DND-41 (cell line): ENCODE measurements around the gene PCDHB10.
"Not testable (repeated sequence)": the region's sequence is repeated elsewhere in the genome, so short reads cannot be mapped to it uniquely, and the experiment has no call there.

Experiments
- CTCF ChIP-seq: IDR thresholded peaks from 2 replicates; pipeline ENCODE4 v1.5.1; 2012; ENCODE audit warnings: borderline replicate concordance, low read length, moderate library complexity, mild to moderate bottlenecking; ENCODE audit not compliant: poor library complexity, severe bottlenecking; ENCODE audit errors: extremely low read depth
- EZH2 ChIP-seq: IDR thresholded peaks from 3 replicates; pipeline ENCODE4 v1.6.1; 2012; ENCODE audit warnings: borderline replicate concordance, low read depth, mild to moderate bottlenecking, moderate library complexity, low read length, inconsistent platforms; ENCODE audit not compliant: severe bottlenecking

- TF ChIP-seq CTCF, EZH2: not testable (repeated sequence)
These were observed 40.5 kb upstream of the PCDHB10 start for GRCh38 chr5:141151632-141152031.
